CD4-positive, alpha-beta T cell (primary cell): ENCODE data around the gene OTUD5. TPM values are rescaled to one million over a fixed set of nuclear protein-coding genes. Genes with fewer than 3 reads are reported as not detected.

ENCODE experiments used
- ATAC-seq: fragments of 200-7000 bp; cut with Tn5 transposase; one replicate; pipeline ENCODE4 v1.10.0; 2022; ENCODE audit warnings: mild to moderate bottlenecking; ENCODE audit not compliant: poor library complexity
- CTCF ChIA-PET: fragments of 350-600 bp; sonication (Branson Sonifier 250); formaldehyde crosslinking; loops from one replicate; lab custom pipeline; 2021; ENCODE audit warnings: antibody characterized with exemption, inconsistent platforms; lab: Charles Lee
- POLR2A ChIA-PET: fragments of 350-600 bp; sonication (Branson Sonifier 250); formaldehyde crosslinking; loops from one replicate; lab custom pipeline; 2021; ENCODE audit warnings: antibody characterized with exemption, inconsistent platforms; lab: Charles Lee
- DNase-seq, 14 experiments: peaks; one replicate each; pipeline ENCODE4 v3.0.0-alpha.2; 2013 to 2020; ENCODE audit warnings: mixed read lengths in 2 of 14
- H3K27ac ChIP-seq, 2 donors: one replicate each; pipeline versions ENCODE4 v1.5.1 to v1.7.0; 2013; ENCODE audit warnings: low read length in 2 of 2, low read depth in 1 of 2, mild to moderate bottlenecking in 1 of 2
- H3K27me3 ChIP-seq, 2 experiments: 1 replicate in 1 of 2; 2 replicates in 1 of 2; pipeline versions ENCODE4 v1.6.1 to v1.7.0; 2013; ENCODE audit warnings: low read length in 2 of 2, control low read depth in 1 of 2, mild to moderate bottlenecking in 1 of 2, moderate library complexity in 1 of 2; ENCODE audit not compliant: insufficient read depth in 2 of 2, control insufficient read depth in 1 of 2
- H3K36me3 ChIP-seq: one replicate; pipeline ENCODE4 v1.6.1; 2013; ENCODE audit warnings: low read length, control low read depth; ENCODE audit not compliant: insufficient read depth
- H3K4me1 ChIP-seq: one replicate; pipeline ENCODE4 v1.6.1; 2013; ENCODE audit warnings: low read length, control low read depth; ENCODE audit not compliant: insufficient read depth
- H3K4me3 ChIP-seq: one replicate; pipeline ENCODE4 v1.5.1; 2013; ENCODE audit warnings: mild to moderate bottlenecking, low read length, moderate library complexity
- H3K9me3 ChIP-seq, 2 experiments: 1 replicate in 1 of 2; 2 replicates in 1 of 2; pipeline versions ENCODE4 v1.6.1 to v1.7.0; 2013; ENCODE audit warnings: low read length in 2 of 2, mild to moderate bottlenecking in 2 of 2, control low read depth in 1 of 2, moderate library complexity in 1 of 2; ENCODE audit not compliant: control insufficient read depth in 1 of 2, insufficient read depth in 1 of 2
- H3K27ac Mint-ChIP-seq: one replicate; pipeline ENCODE4 v1.8.0; 2020; ENCODE audit warnings: mixed read lengths
- H3K27me3 Mint-ChIP-seq: one replicate; pipeline ENCODE4 v1.8.0; 2021; ENCODE audit warnings: mixed read lengths
- H3K36me3 Mint-ChIP-seq: one replicate; pipeline ENCODE4 v1.8.0; 2021; ENCODE audit warnings: low read depth, mixed read lengths
- H3K4me1 Mint-ChIP-seq: one replicate; pipeline ENCODE4 v1.8.0; 2021; ENCODE audit warnings: low read depth, mixed read lengths
- H3K4me3 Mint-ChIP-seq: one replicate; pipeline ENCODE4 v1.8.0; 2020; ENCODE audit warnings: mild to moderate bottlenecking, mixed read lengths
- H3K9me3 Mint-ChIP-seq: one replicate; pipeline ENCODE4 v1.8.0; 2020; ENCODE audit warnings: mixed read lengths
- CTCF ChIP-seq: fragments of 200-600 bp; IDR thresholded peaks from one replicate; pipeline ENCODE4 v1.8.0; 2022; ENCODE audit warnings: antibody characterized with exemption, mild to moderate bottlenecking
- intact Hi-C, 2 experiments: fragments of 100-400 bp; cut with DNase I in 1 of 2; cut with micrococcal nuclease in 1 of 2; formaldehyde crosslinking; loops; one replicate each; pipeline versions ENCODE4 v1.15.1 to v1.9.0; 2023 to 2025; cut with DNase I, micrococcal nuclease
- total RNA-seq, 174 experiments: library from RNA in 2 of 174; stranded (reverse) in 2 of 174; gene quantifications; one replicate each; pipeline ENCODE4 v1.2.3 and lab custom pipeline; 2021 to 2026

Gene OTUD5
- total RNA-seq, 2 experiments from 2014 or later: 81.3 to 92.1 TPM

- no peaks in the 10 kb centered on the region for H3K9me3 ChIP-seq
- intact Hi-C loops: loop anchor here (1.0 to 10.0 kb wide), 5 partner anchors 17 to 1265 kb away; partner anchors contain the start of genes ELK1 (in 1 of the 2), OTUD5 (in 1 of the 2) and UXT (in 1 of the 2)
- POLR2A ChIA-PET: interaction anchor here (1.0 to 11.7 kb wide), 14 partner anchors 8 to 346 kb away, joined by 3 to 335 read pairs (median 7); partner anchors contain the start of genes HDAC6, OTUD5, PQBP1 and RBM3
- H3K27ac Mint-ChIP-seq: peak overlapping the region; percentile 95
- H3K4me3 Mint-ChIP-seq: peak overlapping the region; percentile 98
- peaks cover 75% of the 10 kb centered on the region for H3K36me3 Mint-ChIP-seq
- no peaks in the 10 kb centered on the region for H3K27me3 ChIP-seq
- CTCF ChIA-PET: interaction anchor here (0.7 to 2.6 kb wide), 3 partner anchors 17 to 26 kb away, joined by 3 to 10 read pairs (median 3); no protein-coding TSS in a partner anchor
- ATAC-seq (peak; percentile 34), DNase-seq (peak in 9 of 14 experiments; percentile 19 to 74 (median 51))
- no peaks in the 10 kb centered on the region for H3K27me3 Mint-ChIP-seq
- peak overlapping the region; percentile 89 for H3K4me3 ChIP-seq
- H3K9me3 Mint-ChIP-seq: no peaks in the 10 kb centered on the region
- peaks cover 67% of the 10 kb centered on the region for H3K4me1 ChIP-seq
- peaks cover 53% of the 10 kb centered on the region for H3K36me3 ChIP-seq
- peaks cover 43% of the 10 kb centered on the region for H3K4me1 Mint-ChIP-seq
- H3K27ac ChIP-seq: peak overlapping the region; percentile 71 to 94
- TF ChIP-seq CTCF: no peak
These were observed 37.3 kb downstream of the OTUD5 start for GRCh38 chrX:48919947-48920717.

- no peaks in the 10 kb centered on the region for H3K9me3 Mint-ChIP-seq
- ATAC-seq (peak; percentile 8), DNase-seq (peak in 11 of 14 experiments; percentile 26 to 69 (median 46))
- Histone ChIP-seq H3K9me3 (no peaks in the 10 kb centered on the region), H3K27me3 (no peaks in the 10 kb centered on the region), H3K4me3 (peak overlapping the region; percentile 89), H3K27ac (peak overlapping the region; percentile 71 to 94), H3K4me1 (peaks cover 69% of the 10 kb centered on the region), H3K36me3 (peaks cover 56% of the 10 kb centered on the region)
- intact Hi-C loops: loop anchor here (5.0 to 10.0 kb wide), 4 partner anchors 38 to 1265 kb away; partner anchors contain the start of genes ELK1 (in 1 of the 2), OTUD5 (in 1 of the 2) and UXT (in 1 of the 2)
- peaks cover 78% of the 10 kb centered on the region for H3K36me3 Mint-ChIP-seq
- peak overlapping the region; percentile 95 for H3K27ac Mint-ChIP-seq
- H3K4me3 Mint-ChIP-seq: peak overlapping the region; percentile 98
- peaks cover 48% of the 10 kb centered on the region for H3K4me1 Mint-ChIP-seq
- H3K27me3 Mint-ChIP-seq: no peaks in the 10 kb centered on the region
- POLR2A ChIA-PET: interaction anchor here (1.0 to 11.7 kb wide), 12 partner anchors 8 to 345 kb away, joined by 3 to 335 read pairs (median 7); partner anchors contain the start of genes HDAC6, OTUD5, PQBP1 and RBM3
- TF ChIP-seq CTCF: no peak
- CTCF ChIA-PET: interaction anchor here (0.8 to 2.6 kb wide), 2 partner anchors 18 to 19 kb away, joined by 3 to 10 read pairs; no protein-coding TSS in a partner anchor
These were observed 38.0 kb downstream of the OTUD5 start for GRCh38 chrX:48919360-48919841.

GRCh38 chrX:48918643-48919340 lies 38.6 kb downstream of the OTUD5 start, which contains the start of gene PIM2:
Gene PIM2, minus strand, starts transcription at chrX:48919024. Its CDS starts 190 bp downstream, at chrX:48918834.
- Histone ChIP-seq H3K9me3 (no peaks in the 10 kb centered on the region), H3K4me3 (peak within 1 kb of the TSS; percentile 89), H3K27ac (peak within 1 kb of the TSS; percentile 71 to 94), H3K4me1 (peaks cover 69% of the 10 kb centered on the region), H3K27me3 (no peaks in the 10 kb centered on the region), H3K36me3 (peaks cover 56% of the 10 kb centered on the region)
- peaks cover 50% of the 10 kb centered on the region for H3K4me1 Mint-ChIP-seq
- CTCF ChIA-PET: interaction anchor here (2.6 to 4.0 kb wide), 3 partner anchors 18 to 27 kb away, joined by 8 to 15 read pairs (median 10); no protein-coding TSS in a partner anchor
- POLR2A ChIA-PET: interaction anchor here (1.0 to 11.7 kb wide), 11 partner anchors 9 to 345 kb away, joined by 3 to 335 read pairs (median 7); partner anchors contain the start of genes HDAC6, OTUD5, PQBP1 and RBM3
- H3K36me3 Mint-ChIP-seq: peaks cover 78% of the 10 kb centered on the region
- peak; percentile 71 for ATAC-seq
- H3K4me3 Mint-ChIP-seq: peak within 1 kb of the TSS; percentile 98
- no peaks in the 10 kb centered on the region for H3K9me3 Mint-ChIP-seq
- no peak for TF ChIP-seq CTCF
- intact Hi-C loops: loop anchor here (5.0 to 10.0 kb wide), 4 partner anchors 39 to 1264 kb away; partner anchors contain the start of genes ELK1 (in 1 of the 2), OTUD5 (in 1 of the 2) and UXT (in 1 of the 2)
- DNase-seq: peak; percentile 83 to 97 (median 91)
- H3K27me3 Mint-ChIP-seq: no peaks in the 10 kb centered on the region
- peak within 1 kb of the TSS; percentile 95 for H3K27ac Mint-ChIP-seq
